Spleen (tissue), 7 donors: ENCODE results near the gene PRR13.

Experiments
- POLR2A ChIP-seq, 3 donors: fragments of 450-650 bp; IDR thresholded peaks; one replicate each; pipeline ENCODE4 v1.5.1; 2017; ENCODE audit warnings: antibody characterized with exemption in 3 of 3, mild to moderate bottlenecking in 1 of 3
- POLR2AphosphoS5 ChIP-seq, 3 donors: sonication (generic); formaldehyde crosslinking; IDR thresholded peaks; one replicate each; pipeline ENCODE4 v1.5.1; 2017; ENCODE audit warnings: antibody characterized with exemption in 3 of 3
- TF ChIP-seq, protein P1 (sequence below), 11 experiments: fragments of 200-600 bp in 7 of 11; fragments of 450-650 bp in 4 of 11; sonication (generic) in 4 of 11; IDR thresholded peaks in 8 of 11; conservative IDR thresholded peaks in 3 of 11; 1 replicate in 7 of 11; 2 replicates in 4 of 11; pipeline versions ENCODE4 v1.4.0 to v1.8.0; 2016 to 2021; ENCODE audit warnings: antibody characterized with exemption in 11 of 11, inconsistent platforms in 4 of 11, mild to moderate bottlenecking in 1 of 11
- donor health status: DM: no; HTN: no; CAD: no; lungs with moderate emphysema.
- donor health status: DM: no; HTN: no; CAD: no.
- donor health status: DM: no; HTN: no; CAD: no.

DNA sequence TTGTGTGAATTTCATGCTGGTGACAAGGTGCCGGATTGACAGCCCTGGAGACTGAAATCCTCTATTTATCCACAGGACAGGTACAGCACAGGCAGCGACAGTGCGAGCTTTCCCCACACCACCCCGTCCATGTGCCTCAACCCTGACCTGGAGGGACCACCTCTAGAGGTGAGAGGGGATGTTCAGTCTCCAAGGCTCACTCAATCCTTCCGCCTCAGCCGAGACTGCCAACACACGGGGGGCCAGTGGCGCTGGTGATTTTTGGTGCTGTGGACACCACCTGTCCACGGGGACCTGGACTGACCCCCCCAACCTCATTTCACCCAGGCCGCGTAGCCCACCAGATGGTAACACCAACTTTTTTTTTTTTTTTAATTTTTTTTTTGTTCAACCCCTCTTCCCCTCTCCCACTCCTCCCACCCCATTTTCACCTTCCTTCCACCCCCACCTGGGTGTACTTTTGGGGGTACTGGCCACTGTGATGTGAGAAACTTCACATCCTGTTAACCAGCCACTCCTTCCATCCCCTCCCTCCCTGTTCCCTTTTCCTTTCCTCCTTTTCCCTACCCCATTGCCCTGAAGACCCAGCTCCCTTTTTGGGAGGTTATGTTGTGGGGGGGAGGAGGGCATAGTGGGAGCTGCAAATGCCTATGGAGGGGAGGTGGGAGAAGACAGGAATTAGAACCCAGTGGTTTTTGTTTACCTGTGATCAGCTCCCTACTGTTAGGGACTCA is 23.3 kb downstream of the PRR13 start:
- TF ChIP-seq, protein P1, sequence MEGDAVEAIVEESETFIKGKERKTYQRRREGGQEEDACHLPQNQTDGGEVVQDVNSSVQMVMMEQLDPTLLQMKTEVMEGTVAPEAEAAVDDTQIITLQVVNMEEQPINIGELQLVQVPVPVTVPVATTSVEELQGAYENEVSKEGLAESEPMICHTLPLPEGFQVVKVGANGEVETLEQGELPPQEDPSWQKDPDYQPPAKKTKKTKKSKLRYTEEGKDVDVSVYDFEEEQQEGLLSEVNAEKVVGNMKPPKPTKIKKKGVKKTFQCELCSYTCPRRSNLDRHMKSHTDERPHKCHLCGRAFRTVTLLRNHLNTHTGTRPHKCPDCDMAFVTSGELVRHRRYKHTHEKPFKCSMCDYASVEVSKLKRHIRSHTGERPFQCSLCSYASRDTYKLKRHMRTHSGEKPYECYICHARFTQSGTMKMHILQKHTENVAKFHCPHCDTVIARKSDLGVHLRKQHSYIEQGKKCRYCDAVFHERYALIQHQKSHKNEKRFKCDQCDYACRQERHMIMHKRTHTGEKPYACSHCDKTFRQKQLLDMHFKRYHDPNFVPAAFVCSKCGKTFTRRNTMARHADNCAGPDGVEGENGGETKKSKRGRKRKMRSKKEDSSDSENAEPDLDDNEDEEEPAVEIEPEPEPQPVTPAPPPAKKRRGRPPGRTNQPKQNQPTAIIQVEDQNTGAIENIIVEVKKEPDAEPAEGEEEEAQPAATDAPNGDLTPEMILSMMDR (IDR thresholded peaks at IDR 0.05 in 8 of 11, conservative IDR thresholded peaks at IDR 0.05 in 3 of 11) = no peak
- TF ChIP-seq POLR2A (IDR thresholded peaks at IDR 0.05) (no peak), POLR2AphosphoS5 (IDR thresholded peaks at IDR 0.05) (peak in 2 of 3 donors; percentile 50 to 61)
